ENCODE data around the gene VPS26A. TPM values are rescaled to one million over a fixed set of nuclear protein-coding genes. Genes with fewer than 3 reads are reported as not detected.

The VPS26A gene
- total and polyA plus RNA-seq, 2 experiments from 2014 or later: 29.0 to 41.6 TPM

- H2AFZ ChIP-seq: no peak overlapping the region
- no peak overlapping the region for H3K27ac ChIP-seq (ENCODE audit: low read depth)
- no peaks in the 10 kb centered on the region for H3K9me3 Mint-ChIP-seq
- no peak overlapping the region for H3K27ac Mint-ChIP-seq
- H3K4me3 Mint-ChIP-seq: no peak overlapping the region
- H3K4me1 ChIP-seq (ENCODE audit: insufficient read depth): no peaks in the 10 kb centered on the region
- H3K4me1 Mint-ChIP-seq: no peaks in the 10 kb centered on the region
- ATAC-seq (no peak), DNase-seq (ENCODE audit: low spot score) (no peak)
- no peak overlapping the region for H3K4me3 ChIP-seq
- H3F3A ChIP-seq (replicated peaks; ENCODE audit: low read depth): 0 out of 2 replicates have a peak, but pooled peaks cover 2% of the 10 kb centered on the region
- H3K36me3 ChIP-seq (ENCODE audit: insufficient read depth): peaks cover 22% of the 10 kb centered on the region
- no peak overlapping the region for H3K4me2 ChIP-seq
- H3K27me3 ChIP-seq (ENCODE audit: insufficient read depth): no peaks in the 10 kb centered on the region
- H3K9me2 ChIP-seq (ENCODE audit: insufficient read depth): no peaks in the 10 kb centered on the region
- TF ChIP-seq CREB1 (CRISPR knock-in tag; IDR thresholded peaks at IDR 0.05; ENCODE audit: low read depth): no peak
- TF ChIP-seq, protein P1, sequence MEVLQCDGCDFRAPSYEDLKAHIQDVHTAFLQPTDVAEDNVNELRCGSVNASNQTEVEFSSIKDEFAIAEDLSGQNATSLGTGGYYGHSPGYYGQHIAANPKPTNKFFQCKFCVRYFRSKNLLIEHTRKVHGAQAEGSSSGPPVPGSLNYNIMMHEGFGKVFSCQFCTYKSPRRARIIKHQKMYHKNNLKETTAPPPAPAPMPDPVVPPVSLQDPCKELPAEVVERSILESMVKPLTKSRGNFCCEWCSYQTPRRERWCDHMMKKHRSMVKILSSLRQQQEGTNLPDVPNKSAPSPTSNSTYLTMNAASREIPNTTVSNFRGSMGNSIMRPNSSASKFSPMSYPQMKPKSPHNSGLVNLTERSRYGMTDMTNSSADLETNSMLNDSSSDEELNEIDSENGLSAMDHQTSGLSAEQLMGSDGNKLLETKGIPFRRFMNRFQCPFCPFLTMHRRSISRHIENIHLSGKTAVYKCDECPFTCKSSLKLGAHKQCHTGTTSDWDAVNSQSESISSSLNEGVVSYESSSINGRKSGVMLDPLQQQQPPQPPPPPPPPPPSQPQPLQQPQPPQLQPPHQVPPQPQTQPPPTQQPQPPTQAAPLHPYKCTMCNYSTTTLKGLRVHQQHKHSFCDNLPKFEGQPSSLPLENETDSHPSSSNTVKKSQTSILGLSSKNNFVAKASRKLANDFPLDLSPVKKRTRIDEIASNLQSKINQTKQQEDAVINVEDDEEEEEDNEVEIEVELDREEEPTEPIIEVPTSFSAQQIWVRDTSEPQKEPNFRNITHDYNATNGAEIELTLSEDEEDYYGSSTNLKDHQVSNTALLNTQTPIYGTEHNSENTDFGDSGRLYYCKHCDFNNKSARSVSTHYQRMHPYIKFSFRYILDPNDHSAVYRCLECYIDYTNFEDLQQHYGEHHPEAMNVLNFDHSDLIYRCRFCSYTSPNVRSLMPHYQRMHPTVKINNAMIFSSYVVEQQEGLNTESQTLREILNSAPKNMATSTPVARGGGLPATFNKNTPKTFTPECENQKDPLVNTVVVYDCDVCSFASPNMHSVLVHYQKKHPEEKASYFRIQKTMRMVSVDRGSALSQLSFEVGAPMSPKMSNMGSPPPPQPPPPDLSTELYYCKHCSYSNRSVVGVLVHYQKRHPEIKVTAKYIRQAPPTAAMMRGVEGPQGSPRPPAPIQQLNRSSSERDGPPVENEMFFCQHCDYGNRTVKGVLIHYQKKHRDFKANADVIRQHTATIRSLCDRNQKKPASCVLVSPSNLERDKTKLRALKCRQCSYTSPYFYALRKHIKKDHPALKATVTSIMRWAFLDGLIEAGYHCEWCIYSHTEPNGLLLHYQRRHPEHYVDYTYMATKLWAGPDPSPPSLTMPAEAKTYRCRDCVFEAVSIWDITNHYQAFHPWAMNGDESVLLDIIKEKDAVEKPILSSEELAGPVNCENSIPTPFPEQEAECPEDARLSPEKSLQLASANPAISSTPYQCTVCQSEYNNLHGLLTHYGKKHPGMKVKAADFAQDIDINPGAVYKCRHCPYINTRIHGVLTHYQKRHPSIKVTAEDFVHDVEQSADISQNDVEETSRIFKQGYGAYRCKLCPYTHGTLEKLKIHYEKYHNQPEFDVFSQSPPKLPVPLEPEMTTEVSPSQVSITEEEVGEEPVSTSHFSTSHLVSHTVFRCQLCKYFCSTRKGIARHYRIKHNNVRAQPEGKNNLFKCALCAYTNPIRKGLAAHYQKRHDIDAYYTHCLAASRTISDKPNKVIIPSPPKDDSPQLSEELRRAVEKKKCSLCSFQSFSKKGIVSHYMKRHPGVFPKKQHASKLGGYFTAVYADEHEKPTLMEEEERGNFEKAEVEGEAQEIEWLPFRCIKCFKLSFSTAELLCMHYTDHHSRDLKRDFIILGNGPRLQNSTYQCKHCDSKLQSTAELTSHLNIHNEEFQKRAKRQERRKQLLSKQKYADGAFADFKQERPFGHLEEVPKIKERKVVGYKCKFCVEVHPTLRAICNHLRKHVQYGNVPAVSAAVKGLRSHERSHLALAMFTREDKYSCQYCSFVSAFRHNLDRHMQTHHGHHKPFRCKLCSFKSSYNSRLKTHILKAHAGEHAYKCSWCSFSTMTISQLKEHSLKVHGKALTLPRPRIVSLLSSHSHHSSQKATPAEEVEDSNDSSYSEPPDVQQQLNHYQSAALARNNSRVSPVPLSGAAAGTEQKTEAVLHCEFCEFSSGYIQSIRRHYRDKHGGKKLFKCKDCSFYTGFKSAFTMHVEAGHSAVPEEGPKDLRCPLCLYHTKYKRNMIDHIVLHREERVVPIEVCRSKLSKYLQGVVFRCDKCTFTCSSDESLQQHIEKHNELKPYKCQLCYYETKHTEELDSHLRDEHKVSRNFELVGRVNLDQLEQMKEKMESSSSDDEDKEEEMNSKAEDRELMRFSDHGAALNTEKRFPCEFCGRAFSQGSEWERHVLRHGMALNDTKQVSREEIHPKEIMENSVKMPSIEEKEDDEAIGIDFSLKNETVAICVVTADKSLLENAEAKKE (CRISPR knock-in tag; IDR thresholded peaks at IDR 0.05): no peak
- TF ChIP-seq, protein P2, sequence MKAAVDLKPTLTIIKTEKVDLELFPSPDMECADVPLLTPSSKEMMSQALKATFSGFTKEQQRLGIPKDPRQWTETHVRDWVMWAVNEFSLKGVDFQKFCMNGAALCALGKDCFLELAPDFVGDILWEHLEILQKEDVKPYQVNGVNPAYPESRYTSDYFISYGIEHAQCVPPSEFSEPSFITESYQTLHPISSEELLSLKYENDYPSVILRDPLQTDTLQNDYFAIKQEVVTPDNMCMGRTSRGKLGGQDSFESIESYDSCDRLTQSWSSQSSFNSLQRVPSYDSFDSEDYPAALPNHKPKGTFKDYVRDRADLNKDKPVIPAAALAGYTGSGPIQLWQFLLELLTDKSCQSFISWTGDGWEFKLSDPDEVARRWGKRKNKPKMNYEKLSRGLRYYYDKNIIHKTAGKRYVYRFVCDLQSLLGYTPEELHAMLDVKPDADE (IDR thresholded peaks at IDR 0.05): no peak
- no peak for TF ChIP-seq STAT1 (IDR thresholded peaks at IDR 0.05; ENCODE audit: unreplicated experiment)
- no peak for TF ChIP-seq REST (IDR thresholded peaks at IDR 0.05; ENCODE audit: unreplicated experiment)
- no peak for TF ChIP-seq JUNB (IDR thresholded peaks at IDR 0.05; ENCODE audit: unreplicated experiment)
- no peak for TF ChIP-seq POLR2AphosphoS5 (IDR thresholded peaks at IDR 0.05; ENCODE audit: low read depth)
- TF ChIP-seq ZNF331 (CRISPR knock-in tag; IDR thresholded peaks at IDR 0.05; ENCODE audit: low read depth): no peak
- no peaks in the 10 kb centered on the region for H3K27me3 Mint-ChIP-seq (ENCODE audit: insufficient read depth, low read depth, poor library complexity)
- H3K79me2 ChIP-seq (replicated peaks; ENCODE audit: insufficient read depth): no peaks in the 10 kb centered on the region
- 0 out of 2 replicates have a peak, but pooled peaks cover 9% of the 10 kb centered on the region for H4K20me1 ChIP-seq (replicated peaks; ENCODE audit: insufficient read depth)
- peaks cover 30% of the 10 kb centered on the region for H3K36me3 Mint-ChIP-seq (ENCODE audit: low read depth)
Observed at GRCh38 chr10:69209787-69210484, 86.0 kb downstream of the VPS26A start.

Data from GM23338 (cell line).